Fibroblast of villous mesenchyme (primary cell): Measurements from ENCODE around the gene LZTR1. TPM values are rescaled to one million over a fixed set of nuclear protein-coding genes. Genes with fewer than 3 reads are reported as not detected.
"Not testable (repeated sequence)": the region's sequence is repeated elsewhere in the genome, so short reads cannot be mapped to it uniquely, and the experiment has no call there.

ENCODE experiments used
- DNase-seq: peaks from one replicate; pipeline ENCODE4 v3.0.0-alpha.2; 2010; ENCODE audit warnings: low read depth
- H3K4me3 ChIP-seq: 2 replicates; pipeline ENCODE4 v1.5.1; 2011; ENCODE audit warnings: low read depth, mild to moderate bottlenecking, low read length
- CTCF ChIP-seq: IDR thresholded peaks from 2 replicates; pipeline ENCODE4 v1.5.1; 2012; ENCODE audit warnings: low read depth, mild to moderate bottlenecking, low read length; ENCODE audit not compliant: insufficient read depth
- small RNA-seq: library from RNA; depleted of rRNA; stranded (forward); fragments of <200 nt; gene quantifications from one replicate; pipeline ENCODE3, GENCODE V24; 2012
- total RNA-seq: library from RNA; depleted of rRNA; stranded (reverse); fragments of >200 nt; gene quantifications from 2 replicates; pipeline ENCODE4 v1.2.3, GENCODE V29; 2012

The LZTR1 gene
- total RNA-seq, 1 donor, result 60.9 TPM

- H3K4me3 ChIP-seq, result peak overlapping the region; percentile 38
- TF ChIP-seq CTCF, result no peak
- DNase-seq, result peak; percentile 64
These were observed 63.0 kb downstream of the LZTR1 start for GRCh38 chr22:21044931-21045584.

GRCh38 chr22:21045585-21046294 is 63.6 kb downstream of the LZTR1 start, which contains the start of gene LRRC74B:
TSS of gene LRRC74B (plus strand) at chr22:21045946. CDS start at chr22:21045987, 41 bp downstream.
- TF ChIP-seq CTCF, result no peak
- peak within 1 kb of the TSS; percentile 65 for H3K4me3 ChIP-seq
- DNase-seq, result peak; percentile 93

GRCh38 chr22:21047035-21047661 is 65.1 kb downstream of the LZTR1 start:
- no peak overlapping the region for H3K4me3 ChIP-seq
- TF ChIP-seq CTCF, result no peak
- DNase-seq, result no peak

GRCh38 chr22:21047730-21048129 is 65.6 kb downstream of the LZTR1 start:
- no peak for TF ChIP-seq CTCF
- H3K4me3 ChIP-seq, result no peak overlapping the region
- DNase-seq, result no peak

- H3K4me3 ChIP-seq, DNase-seq: not testable (repeated sequence)
These were observed 66.4 kb downstream of the LZTR1 start for GRCh38 chr22:21048448-21048847.

Small RNA genes within 50 kb of the gene (small RNA-seq; reads per million reads assigned to genes)
- not detected for gene MIR649

Other genes starting within 250 kb of the LZTR1 start
- under 0.01 TPM in 1 of 2 replicates, not detected in the other for gene SERPIND1, start 208.2 kb upstream of the LZTR1 start, total RNA-seq
- 65.7 and 73.4 TPM in 2 replicates for gene PI4KA, start 123.5 kb upstream of the LZTR1 start, total RNA-seq
- 13.2 and 14.7 TPM in 2 replicates for gene SNAP29, start 123.3 kb upstream of the LZTR1 start, total RNA-seq
- gene CRKL, start 64.9 kb upstream of the LZTR1 start, total RNA-seq, result 40.3 and 57.4 TPM in 2 replicates
- gene AIFM3, start 15.0 kb upstream of the LZTR1 start, total RNA-seq, result 0.32 and 0.43 TPM in 2 replicates
- gene THAP7, start 19.8 kb downstream of the LZTR1 start, total RNA-seq, result 21.6 and 22.9 TPM in 2 replicates
- gene P2RX6, start 32.9 kb downstream of the LZTR1 start, total RNA-seq, result 1.3 and 3.5 TPM in 2 replicates
- 0.32 and 2.2 TPM in 2 replicates for gene SLC7A4, start 50.3 kb downstream of the LZTR1 start, total RNA-seq
- not detected in 2 replicates for gene LRRC74B, start 63.6 kb downstream of the LZTR1 start, total RNA-seq